ENCODE measurements around the gene REG4.

- TF ChIP-seq GATA2 (IDR thresholded peaks at IDR 0.05; ENCODE audit: low read depth, low read length) = no peak
- TF ChIP-seq GATA3 (IDR thresholded peaks at IDR 0.05; ENCODE audit: low read depth, low read length) = no peak
These were observed 46.9 kb upstream of the REG4 start for GRCh38 chr1:119858126-119858525.
